H9 (cell line): ENCODE data around the gene ARHGAP26. TPM values are rescaled to one million over a fixed set of nuclear protein-coding genes. Genes with fewer than 3 reads are reported as not detected.
A peak's percentile ranks its signal among the peaks of the same experiment; 100 is the strongest.

Source experiments
- DNase-seq: peaks from one replicate; pipeline ENCODE4 v3.0.0-alpha.2; 2017
- H2AFZ ChIP-seq: one replicate; pipeline ENCODE4 v1.6.1; 2013; ENCODE audit warnings: mild to moderate bottlenecking, low read length, control low read depth, moderate library complexity
- H2AK5ac ChIP-seq: 2 replicates; pipeline ENCODE4 v1.6.1; 2013; ENCODE audit warnings: low read length, control low read depth, mixed read lengths; ENCODE audit not compliant: insufficient read length
- H2BK120ac ChIP-seq: one replicate; pipeline ENCODE4 v1.6.1; 2013; ENCODE audit warnings: low read depth, mild to moderate bottlenecking, low read length, control low read depth, inconsistent platforms; ENCODE audit not compliant: poor library complexity, severe bottlenecking
- H2BK12ac ChIP-seq: 2 replicates; pipeline ENCODE4 v1.6.1; 2013; ENCODE audit warnings: low read length, control low read depth, mixed read lengths, low read depth; ENCODE audit not compliant: insufficient read length
- H2BK15ac ChIP-seq: 2 replicates; pipeline ENCODE4 v1.6.1; 2013; ENCODE audit warnings: low read depth, low read length, control low read depth
- H2BK20ac ChIP-seq: one replicate; pipeline ENCODE4 v1.6.1; 2013; ENCODE audit warnings: low read depth, mild to moderate bottlenecking, low read length, control low read depth, inconsistent platforms; ENCODE audit not compliant: poor library complexity, severe bottlenecking
- H2BK5ac ChIP-seq: 2 replicates; pipeline ENCODE4 v1.6.1; 2013; ENCODE audit warnings: low read length, control low read depth, mixed read lengths; ENCODE audit not compliant: insufficient read length
- H3K14ac ChIP-seq: 2 replicates; pipeline ENCODE4 v1.6.1; 2013; ENCODE audit warnings: low read length, control low read depth; ENCODE audit not compliant: insufficient read depth
- H3K18ac ChIP-seq: 2 replicates; pipeline ENCODE4 v1.6.1; 2013; ENCODE audit warnings: low read depth, mild to moderate bottlenecking, mixed read lengths, low read length, control low read depth; ENCODE audit not compliant: insufficient read length
- H3K23ac ChIP-seq: 2 replicates; pipeline ENCODE4 v1.6.1; 2013; ENCODE audit warnings: low read length, control low read depth, mixed read lengths, low read depth; ENCODE audit not compliant: insufficient read length
- H3K23me2 ChIP-seq: 2 replicates; pipeline ENCODE4 v1.6.1; 2013; ENCODE audit warnings: low read depth, mild to moderate bottlenecking, mixed read lengths, low read length, control low read depth; ENCODE audit not compliant: insufficient read length, poor library complexity, severe bottlenecking
- H3K27ac ChIP-seq: 2 replicates; pipeline ENCODE4 v1.5.1; 2013; ENCODE audit warnings: low read length, control low read depth, mixed read lengths, low read depth; ENCODE audit not compliant: insufficient read length
- H3K27me3 ChIP-seq: 2 replicates; pipeline ENCODE4 v1.6.1; 2013; ENCODE audit warnings: low read length, control low read depth, inconsistent platforms; ENCODE audit not compliant: insufficient read depth
- H3K4ac ChIP-seq: 2 replicates; pipeline ENCODE4 v1.6.1; 2013; ENCODE audit warnings: low read depth, mild to moderate bottlenecking, control low read depth, inconsistent platforms, low read length, moderate library complexity
- H3K4me1 ChIP-seq: 2 replicates; pipeline ENCODE4 v1.6.1; 2013; ENCODE audit warnings: low read length, control low read depth, inconsistent platforms; ENCODE audit not compliant: insufficient read depth
- H3K4me2 ChIP-seq: 2 replicates; pipeline ENCODE4 v1.6.1; 2013; ENCODE audit warnings: low read length, control low read depth, mixed read lengths; ENCODE audit not compliant: insufficient read length, insufficient read depth
- H3K56ac ChIP-seq: 2 replicates; pipeline ENCODE4 v1.6.1; 2013; ENCODE audit warnings: low read depth, mild to moderate bottlenecking, mixed read lengths, low read length, control low read depth; ENCODE audit not compliant: insufficient read length
- H3K79me1 ChIP-seq: 2 replicates; pipeline ENCODE4 v1.6.1; 2013; ENCODE audit warnings: low read depth, mild to moderate bottlenecking, moderate library complexity, low read length, control low read depth, inconsistent platforms; ENCODE audit not compliant: insufficient read depth, poor library complexity, severe bottlenecking
- H3K79me2 ChIP-seq: 2 replicates; pipeline ENCODE4 v1.6.1; 2013; ENCODE audit warnings: low read length, control low read depth, inconsistent platforms; ENCODE audit not compliant: insufficient read depth
- H3K9ac ChIP-seq: 2 replicates; pipeline ENCODE4 v1.6.1; 2013; ENCODE audit warnings: low read length, control low read depth, mixed read lengths; ENCODE audit not compliant: insufficient read length; ENCODE audit errors: extremely low read depth
- H3K9me3 ChIP-seq: one replicate; pipeline ENCODE4 v1.6.1; 2013; ENCODE audit warnings: low read depth, low read length, inconsistent platforms; ENCODE audit not compliant: control insufficient read depth
- H3T11ph ChIP-seq: one replicate; pipeline ENCODE4 v1.6.1; 2013; ENCODE audit warnings: mild to moderate bottlenecking, low read length, control low read depth, inconsistent platforms
- H4K20me1 ChIP-seq: one replicate; pipeline ENCODE4 v1.6.1; 2013; ENCODE audit not compliant: control insufficient read depth, insufficient read length, insufficient read depth
- H4K5ac ChIP-seq: 2 replicates; pipeline ENCODE4 v1.6.1; 2013; ENCODE audit warnings: low read depth, mild to moderate bottlenecking, mixed read lengths, low read length, control low read depth; ENCODE audit not compliant: insufficient read length
- H4K8ac ChIP-seq: replicated peaks from 2 replicates; pipeline ENCODE4 v1.6.1; 2013; ENCODE audit warnings: low read length, control low read depth, mixed read lengths, low read depth; ENCODE audit not compliant: insufficient read length
- H4K91ac ChIP-seq: 2 replicates; pipeline ENCODE4 v1.6.1; 2013; ENCODE audit warnings: low read depth, mild to moderate bottlenecking, moderate library complexity, mixed read lengths, low read length, control low read depth; ENCODE audit not compliant: insufficient read length
- H3K27ac Mint-ChIP-seq, 3 experiments: 2 replicates in 2 of 3; 3 replicates in 1 of 3; pipeline ENCODE4 v1.8.0; 2020 to 2021; ENCODE audit warnings: mixed read lengths in 3 of 3, mild to moderate bottlenecking in 1 of 3, moderate library complexity in 1 of 3
- H3K27me3 Mint-ChIP-seq: 2 replicates; pipeline ENCODE4 v1.8.0; 2021; ENCODE audit warnings: low read depth, mild to moderate bottlenecking, moderate library complexity, mixed read lengths
- H3K36me3 Mint-ChIP-seq, 3 experiments: 2 replicates in 2 of 3; 3 replicates in 1 of 3; pipeline ENCODE4 v1.8.0; 2020 to 2021; ENCODE audit warnings: low read depth in 3 of 3, mixed read lengths in 3 of 3; ENCODE audit not compliant: insufficient read depth in 1 of 3
- H3K4me1 Mint-ChIP-seq, 2 experiments: 2 replicates each; pipeline ENCODE4 v1.8.0; 2020; ENCODE audit warnings: mixed read lengths in 2 of 2
- H3K4me3 Mint-ChIP-seq, 2 experiments: 2 replicates in 1 of 2; 3 replicates in 1 of 2; pipeline ENCODE4 v1.8.0; 2020 to 2021; ENCODE audit warnings: mild to moderate bottlenecking in 2 of 2, mixed read lengths in 2 of 2, moderate library complexity in 1 of 2
- H3K9me3 Mint-ChIP-seq, 2 experiments: 2 replicates in 1 of 2; 3 replicates in 1 of 2; pipeline ENCODE4 v1.8.0; 2020; ENCODE audit warnings: mild to moderate bottlenecking in 2 of 2, mixed read lengths in 2 of 2, moderate library complexity in 1 of 2
- CTCF ChIP-seq: fragments of 200-600 bp; sonication (generic); conservative IDR thresholded peaks from 3 replicates; pipeline ENCODE4 v1.8.0; 2021; ENCODE audit warnings: antibody characterized with exemption, mild to moderate bottlenecking
- WGBS: extraction: QIAGEN DNeasy Blood & Tissue Kit; methylation state at CpG from one replicate; pipeline ENCODE4 v1.1.7; 2013; ENCODE audit warnings: missing lambda C conversion rate, low lambda C conversion rate, mixed read lengths; ENCODE audit not compliant: insufficient read length; ENCODE audit errors: extremely low coverage; 5-methylcytosine and 5-hydroxymethylcytosine counted together
- total RNA-seq: library from RNA; stranded (reverse); gene quantifications from 2 replicates; pipeline ENCODE4 v1.2.1, GENCODE V29; 2021

The ARHGAP26 gene
- total RNA-seq, 1 experiment from 2014 or later = 13.8 TPM

- H2BK20ac ChIP-seq = no peak overlapping the region
These were observed 271.3 kb downstream of the ARHGAP26 start for GRCh38 chr5:143041461-143041860.

More at GRCh38 chr5:143041461-143041860, 271.3 kb downstream of the ARHGAP26 start:
- H3K23ac ChIP-seq = no peak overlapping the region
- H2BK15ac ChIP-seq = no peak overlapping the region
- H3K27me3 ChIP-seq = no peaks in the 10 kb centered on the region
- no peaks in the 10 kb centered on the region for H3K23me2 ChIP-seq
- peaks cover 5% of the 10 kb centered on the region; the same call in 1 of the 2 replicates for H3K4me1 ChIP-seq
- DNase-seq = no peak
- no peak overlapping the region for H2BK5ac ChIP-seq
- H2BK12ac ChIP-seq = no peak overlapping the region
- Mint-ChIP-seq H3K9me3 (no peaks in the 10 kb centered on the region), H3K27me3 (no peaks in the 10 kb centered on the region), H3K27ac (peak overlapping the region in 2 of 3 experiments; percentile 55 to 88; a peak in 3 of 7 replicates), H3K4me3 (no peak overlapping the region), H3K36me3 (peaks cover 5 to 17% (median 14%) of the 10 kb centered on the region in 3 experiments; a peak in 6 of 7 replicates), H3K4me1 (peaks cover 25% of the 10 kb centered on the region in 2 experiments)
- no peak overlapping the region for H3K14ac ChIP-seq
- H3K4ac ChIP-seq = no peak overlapping the region
- no peak overlapping the region for H3K18ac ChIP-seq
- H3K9ac ChIP-seq = no peak overlapping the region
- no peak overlapping the region for H2AK5ac ChIP-seq
- H4K8ac ChIP-seq = no peak overlapping the region
- H4K91ac ChIP-seq = no peak overlapping the region
- H3K9me3 ChIP-seq = no peaks in the 10 kb centered on the region
- no peaks in the 10 kb centered on the region for H3K79me1 ChIP-seq
- H3K4me2 ChIP-seq = no peak overlapping the region
- no peak overlapping the region for H3T11ph ChIP-seq
- H3K79me2 ChIP-seq = no peaks in the 10 kb centered on the region
- H2AFZ ChIP-seq = no peak overlapping the region
- no peak overlapping the region for H2BK120ac ChIP-seq
- WGBS = no CpG with 5 or more reads among the region's 7 CpGs
- H3K27ac ChIP-seq = no peak overlapping the region
- TF ChIP-seq CTCF = no peak
- no peak overlapping the region for H4K5ac ChIP-seq
- no peak overlapping the region for H3K56ac ChIP-seq
- no peaks in the 10 kb centered on the region for H4K20me1 ChIP-seq
